Body of pancreas (tissue), 4 donors: ENCODE results near the gene MTX1.

ENCODE experiments used
- POLR2A ChIP-seq, 3 donors: fragments of 450-650 bp; IDR thresholded peaks; one replicate each; pipeline ENCODE4 v1.6.1; 2016; ENCODE audit warnings: antibody characterized with exemption in 3 of 3, mild to moderate bottlenecking in 2 of 3
- TF ChIP-seq, protein P1 (sequence below), 7 experiments: fragments of 450-650 bp in 4 of 7; fragments of 200-600 bp in 3 of 7; sonication (generic) in 3 of 7; IDR thresholded peaks; one replicate each; pipeline ENCODE4 v1.5.1; 2016 to 2019; ENCODE audit warnings: antibody characterized with exemption in 7 of 7

DNA sequence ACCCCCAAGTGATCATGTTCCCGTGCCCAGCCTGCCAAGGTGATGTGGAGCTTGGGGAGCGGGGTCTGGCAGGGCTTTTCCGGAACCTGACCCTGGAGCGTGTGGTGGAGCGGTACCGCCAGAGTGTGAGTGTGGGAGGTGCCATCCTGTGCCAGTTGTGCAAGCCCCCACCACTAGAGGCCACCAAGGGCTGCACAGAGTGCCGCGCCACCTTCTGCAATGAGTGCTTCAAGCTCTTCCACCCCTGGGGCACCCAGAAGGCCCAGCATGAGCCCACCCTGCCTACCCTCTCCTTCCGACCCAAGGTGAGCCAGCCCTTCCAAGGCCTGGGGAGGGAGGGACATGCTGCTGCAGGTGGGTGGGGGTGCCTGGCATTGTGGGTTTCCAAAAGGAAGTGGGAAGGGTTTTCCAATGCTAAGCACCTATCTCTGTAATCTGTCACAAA is 32.5 kb upstream of the MTX1 start:
- TF ChIP-seq, protein P1, sequence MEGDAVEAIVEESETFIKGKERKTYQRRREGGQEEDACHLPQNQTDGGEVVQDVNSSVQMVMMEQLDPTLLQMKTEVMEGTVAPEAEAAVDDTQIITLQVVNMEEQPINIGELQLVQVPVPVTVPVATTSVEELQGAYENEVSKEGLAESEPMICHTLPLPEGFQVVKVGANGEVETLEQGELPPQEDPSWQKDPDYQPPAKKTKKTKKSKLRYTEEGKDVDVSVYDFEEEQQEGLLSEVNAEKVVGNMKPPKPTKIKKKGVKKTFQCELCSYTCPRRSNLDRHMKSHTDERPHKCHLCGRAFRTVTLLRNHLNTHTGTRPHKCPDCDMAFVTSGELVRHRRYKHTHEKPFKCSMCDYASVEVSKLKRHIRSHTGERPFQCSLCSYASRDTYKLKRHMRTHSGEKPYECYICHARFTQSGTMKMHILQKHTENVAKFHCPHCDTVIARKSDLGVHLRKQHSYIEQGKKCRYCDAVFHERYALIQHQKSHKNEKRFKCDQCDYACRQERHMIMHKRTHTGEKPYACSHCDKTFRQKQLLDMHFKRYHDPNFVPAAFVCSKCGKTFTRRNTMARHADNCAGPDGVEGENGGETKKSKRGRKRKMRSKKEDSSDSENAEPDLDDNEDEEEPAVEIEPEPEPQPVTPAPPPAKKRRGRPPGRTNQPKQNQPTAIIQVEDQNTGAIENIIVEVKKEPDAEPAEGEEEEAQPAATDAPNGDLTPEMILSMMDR (IDR thresholded peaks at IDR 0.05) = peak in 1 of 7 experiments; percentile 12
- no peak for TF ChIP-seq POLR2A (IDR thresholded peaks at IDR 0.05)
